Brain microvascular endothelial cell (primary cell): ENCODE results near the gene KRTAP5-7.

Experiments
- DNase-seq: peaks from one replicate; pipeline ENCODE4 v3.0.0-alpha.2; 2020
- H3K27ac ChIP-seq: fragments of 250-450 bp; sonication (Bioruptor Pico); 2 replicates; pipeline ENCODE4 v1.5.1; 2020; ENCODE audit warnings: mild to moderate bottlenecking, moderate library complexity
- H3K27me3 ChIP-seq: fragments of 250-450 bp; sonication (Bioruptor Pico); replicated peaks from 2 replicates; pipeline ENCODE4 v1.5.1; 2020; ENCODE audit warnings: mild to moderate bottlenecking
- H3K36me3 ChIP-seq: fragments of 250-450 bp; sonication (Bioruptor Pico); replicated peaks from 2 replicates; pipeline ENCODE4 v1.5.1; 2020; ENCODE audit warnings: mild to moderate bottlenecking
- H3K4me3 ChIP-seq: 2 replicates; pipeline ENCODE4 v1.5.1; 2011; ENCODE audit warnings: low read depth, mild to moderate bottlenecking, control low read depth, low read length, moderate library complexity
- CTCF ChIP-seq: IDR thresholded peaks from 2 replicates; pipeline ENCODE4 v1.5.1; 2011; ENCODE audit warnings: low read depth, mild to moderate bottlenecking, moderate library complexity, low read length, control low read depth, inconsistent platforms; ENCODE audit errors: missing control alignments
- in situ Hi-C: cut with HindIII; loops from 2 replicates; pipeline ENCODE4 v1.10.0; 2017; ENCODE audit warnings: low sequenced_read_pairs, low pct_ligation_motif_present

The KRTAP5-7 gene

GRCh38 chr11:71554996-71555395 is 27.9 kb downstream of the KRTAP5-7 start:
- in situ Hi-C loops: no loop called here
- H3K36me3 ChIP-seq: no peaks in the 10 kb centered on the region
- no peak overlapping the region for H3K27ac ChIP-seq
- TF ChIP-seq CTCF: no peak
- DNase-seq: no peak
- no peaks in the 10 kb centered on the region for H3K27me3 ChIP-seq
- no peak overlapping the region for H3K4me3 ChIP-seq

GRCh38 chr11:71555508-71555907 is 28.4 kb downstream of the KRTAP5-7 start:
- Histone ChIP-seq H3K27me3 (no peaks in the 10 kb centered on the region), H3K27ac (no peak overlapping the region), H3K36me3 (no peaks in the 10 kb centered on the region), H3K4me3 (no peak overlapping the region)
- DNase-seq: no peak
- in situ Hi-C loops: no loop called here
- TF ChIP-seq CTCF: no peak

- Histone ChIP-seq H3K4me3 (no peak overlapping the region), H3K27me3 (no peaks in the 10 kb centered on the region), H3K27ac (no peak overlapping the region), H3K36me3 (no peaks in the 10 kb centered on the region)
- no peak for DNase-seq
- TF ChIP-seq CTCF: no peak
- in situ Hi-C loops: no loop called here
Measured at GRCh38 chr11:71556018-71556417, 29.0 kb downstream of the KRTAP5-7 start.

- in situ Hi-C loops: no loop called here
- no peak for TF ChIP-seq CTCF
Measured at GRCh38 chr11:71557257-71557656, 30.2 kb downstream of the KRTAP5-7 start.

GRCh38 chr11:71558996-71559395 is 31.9 kb downstream of the KRTAP5-7 start:
- in situ Hi-C loops: no loop called here
- Histone ChIP-seq H3K36me3 (no peaks in the 10 kb centered on the region), H3K27me3 (no peaks in the 10 kb centered on the region), H3K4me3 (no peak overlapping the region), H3K27ac (no peak overlapping the region)
- DNase-seq: no peak
- TF ChIP-seq CTCF: no peak

More at GRCh38 chr11:71557257-71557656, 30.2 kb downstream of the KRTAP5-7 start:
- H3K27ac ChIP-seq: no peak overlapping the region
- no peaks in the 10 kb centered on the region for H3K27me3 ChIP-seq
- no peaks in the 10 kb centered on the region for H3K36me3 ChIP-seq
- DNase-seq: no peak
- H3K4me3 ChIP-seq: no peak overlapping the region

- in situ Hi-C loops: no loop called here
- no peak for TF ChIP-seq CTCF
- Histone ChIP-seq H3K36me3 (no peaks in the 10 kb centered on the region), H3K4me3 (no peak overlapping the region), H3K27ac (no peak overlapping the region), H3K27me3 (no peaks in the 10 kb centered on the region)
- no peak for DNase-seq
Measured at GRCh38 chr11:71562120-71562519, 35.1 kb downstream of the KRTAP5-7 start.
